Measurements from ENCODE around the gene APOB.

- no peak for TF ChIP-seq CTCF (conservative IDR thresholded peaks at IDR 0.05 in 1 of 2, IDR thresholded peaks at IDR 0.05 in 1 of 2; ENCODE audit: extremely low read depth in 1 of 2, insufficient read depth in 1 of 2, low read depth in 1 of 2, low read length in 2 of 2)
- no peak for TF ChIP-seq EZH2 (IDR thresholded peaks at IDR 0.05; ENCODE audit: borderline replicate concordance, low read length)
These were observed 25.6 kb downstream of the APOB start for GRCh38 chr2:21018290-21018689.
